ENCODE results near the gene EMP3. TPM values are rescaled to one million over a fixed set of nuclear protein-coding genes. Genes with fewer than 3 reads are reported as not detected.

The EMP3 gene
- total and polyA plus RNA-seq, 9 of the 15 experiments (the other 6 are each of a cell fraction or from before 2014, with no cell fraction given): 123 to 386 (median 296) TPM

DNA sequence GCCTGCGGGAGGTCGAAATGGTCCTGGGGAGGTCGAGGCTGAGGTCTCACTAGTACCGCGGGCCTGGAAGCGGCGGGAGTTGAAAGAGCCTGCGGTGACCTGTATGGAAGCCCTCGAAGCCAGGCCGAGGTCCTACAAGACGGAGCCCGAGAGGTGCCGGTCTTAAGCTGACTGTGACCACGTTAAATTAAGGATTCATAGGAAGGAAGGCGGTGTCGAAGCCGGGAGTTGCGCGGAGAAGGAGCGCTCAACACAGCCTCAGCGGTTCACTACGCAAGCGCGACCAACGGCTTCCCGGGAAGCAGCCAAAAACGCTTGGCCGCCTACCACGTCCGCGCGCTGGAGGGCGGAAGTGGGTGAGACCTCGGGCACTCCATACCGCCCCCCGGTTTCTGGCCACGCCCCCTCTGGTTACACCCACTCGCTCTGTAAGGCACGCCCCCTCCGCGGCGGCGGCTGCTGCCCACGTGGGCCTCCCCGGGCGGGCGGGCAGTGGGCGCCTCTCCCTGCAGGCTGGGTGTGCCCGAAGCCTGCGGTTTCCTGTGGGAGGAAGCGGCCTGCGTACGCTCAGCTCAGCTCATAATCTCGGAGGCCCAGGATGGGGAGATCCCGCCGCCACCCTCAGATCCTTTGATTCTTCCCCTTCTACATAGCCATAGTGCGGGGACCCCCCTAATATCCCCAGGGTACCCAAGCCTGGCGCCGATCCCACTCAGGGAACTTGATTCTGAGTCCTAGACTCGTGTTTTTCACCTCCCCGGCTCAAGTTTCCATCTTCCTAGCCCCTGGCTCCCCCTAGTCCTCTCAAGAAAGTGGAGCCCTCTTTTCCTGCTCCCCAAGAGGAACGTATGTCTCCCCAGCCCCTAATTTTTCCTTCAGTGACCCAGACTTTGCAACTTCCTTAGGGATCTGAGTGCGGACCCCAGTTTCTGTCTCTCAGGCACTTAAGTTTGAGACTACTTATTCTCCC is 3.4 kb upstream of the EMP3 start (continued):
- no peak for TF ChIP-seq BACH1 (tag; IDR thresholded peaks at IDR 0.05)
- TF ChIP-seq BRD4 (IDR thresholded peaks at IDR 0.05): peak; percentile 93
- TF ChIP-seq L3MBTL2 (IDR thresholded peaks at IDR 0.05): peak; percentile 89
- TF ChIP-seq BMI1 (IDR thresholded peaks at IDR 0.05; ENCODE audit: low read length): no peak
- TF ChIP-seq, protein P1, sequence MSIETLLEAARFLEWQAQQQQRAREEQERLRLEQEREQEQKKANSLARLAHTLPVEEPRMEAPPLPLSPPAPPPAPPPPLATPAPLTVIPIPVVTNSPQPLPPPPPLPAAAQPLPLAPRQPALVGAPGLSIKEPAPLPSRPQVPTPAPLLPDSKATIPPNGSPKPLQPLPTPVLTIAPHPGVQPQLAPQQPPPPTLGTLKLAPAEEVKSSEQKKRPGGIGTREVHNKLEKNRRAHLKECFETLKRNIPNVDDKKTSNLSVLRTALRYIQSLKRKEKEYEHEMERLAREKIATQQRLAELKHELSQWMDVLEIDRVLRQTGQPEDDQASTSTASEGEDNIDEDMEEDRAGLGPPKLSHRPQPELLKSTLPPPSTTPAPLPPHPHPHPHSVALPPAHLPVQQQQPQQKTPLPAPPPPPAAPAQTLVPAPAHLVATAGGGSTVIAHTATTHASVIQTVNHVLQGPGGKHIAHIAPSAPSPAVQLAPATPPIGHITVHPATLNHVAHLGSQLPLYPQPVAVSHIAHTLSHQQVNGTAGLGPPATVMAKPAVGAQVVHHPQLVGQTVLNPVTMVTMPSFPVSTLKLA (conservative IDR thresholded peaks at IDR 0.05): peak; percentile 98 to 99
- peak; percentile 58; the same call in 1 of the 2 replicates for TF ChIP-seq HCFC1 (IDR thresholded peaks at IDR 0.05; ENCODE audit: low read depth, low read length)
- TF ChIP-seq HDAC8 (tag; IDR thresholded peaks at IDR 0.05): no peak
- peak; percentile 100 for TF ChIP-seq EGR1 (conservative IDR thresholded peaks at IDR 0.05)
- TF ChIP-seq ZNF174 (CRISPR knock-in tag; IDR thresholded peaks at IDR 0.05): 0 out of 2 replicates have a peak, but pooled peaks have one; percentile 15
- TF ChIP-seq ZNF324 (CRISPR knock-in tag; IDR thresholded peaks at IDR 0.05): no peak
- peak; percentile 81 for TF ChIP-seq TEAD4 (IDR thresholded peaks at IDR 0.05; ENCODE audit: low read length)
- TF ChIP-seq TEAD4 (CRISPR knock-in tag; IDR thresholded peaks at IDR 0.05; ENCODE audit: borderline replicate concordance): no peak
- no peak for TF ChIP-seq ZNF408 (CRISPR knock-in tag; IDR thresholded peaks at IDR 0.05; ENCODE audit: low read depth)
- TF ChIP-seq, protein P2, sequence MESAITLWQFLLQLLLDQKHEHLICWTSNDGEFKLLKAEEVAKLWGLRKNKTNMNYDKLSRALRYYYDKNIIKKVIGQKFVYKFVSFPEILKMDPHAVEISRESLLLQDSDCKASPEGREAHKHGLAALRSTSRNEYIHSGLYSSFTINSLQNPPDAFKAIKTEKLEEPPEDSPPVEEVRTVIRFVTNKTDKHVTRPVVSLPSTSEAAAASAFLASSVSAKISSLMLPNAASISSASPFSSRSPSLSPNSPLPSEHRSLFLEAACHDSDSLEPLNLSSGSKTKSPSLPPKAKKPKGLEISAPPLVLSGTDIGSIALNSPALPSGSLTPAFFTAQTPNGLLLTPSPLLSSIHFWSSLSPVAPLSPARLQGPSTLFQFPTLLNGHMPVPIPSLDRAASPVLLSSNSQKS (CRISPR knock-in tag; IDR thresholded peaks at IDR 0.05): no peak
- peak; percentile 72 for TF ChIP-seq EP400 (IDR thresholded peaks at IDR 0.05)
- TF ChIP-seq, protein P3, sequence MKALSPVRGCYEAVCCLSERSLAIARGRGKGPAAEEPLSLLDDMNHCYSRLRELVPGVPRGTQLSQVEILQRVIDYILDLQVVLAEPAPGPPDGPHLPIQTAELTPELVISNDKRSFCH (CRISPR knock-in tag; IDR thresholded peaks at IDR 0.05): no peak
- TF ChIP-seq, protein P3 (tag; IDR thresholded peaks at IDR 0.05): peak; percentile 53
- no peak for TF ChIP-seq SIX5 (IDR thresholded peaks at IDR 0.05; ENCODE audit: borderline replicate concordance in 1 of 2, insufficient read depth in 1 of 2, low read depth in 1 of 2, low read length in 2 of 2)
- TF ChIP-seq, protein P4, sequence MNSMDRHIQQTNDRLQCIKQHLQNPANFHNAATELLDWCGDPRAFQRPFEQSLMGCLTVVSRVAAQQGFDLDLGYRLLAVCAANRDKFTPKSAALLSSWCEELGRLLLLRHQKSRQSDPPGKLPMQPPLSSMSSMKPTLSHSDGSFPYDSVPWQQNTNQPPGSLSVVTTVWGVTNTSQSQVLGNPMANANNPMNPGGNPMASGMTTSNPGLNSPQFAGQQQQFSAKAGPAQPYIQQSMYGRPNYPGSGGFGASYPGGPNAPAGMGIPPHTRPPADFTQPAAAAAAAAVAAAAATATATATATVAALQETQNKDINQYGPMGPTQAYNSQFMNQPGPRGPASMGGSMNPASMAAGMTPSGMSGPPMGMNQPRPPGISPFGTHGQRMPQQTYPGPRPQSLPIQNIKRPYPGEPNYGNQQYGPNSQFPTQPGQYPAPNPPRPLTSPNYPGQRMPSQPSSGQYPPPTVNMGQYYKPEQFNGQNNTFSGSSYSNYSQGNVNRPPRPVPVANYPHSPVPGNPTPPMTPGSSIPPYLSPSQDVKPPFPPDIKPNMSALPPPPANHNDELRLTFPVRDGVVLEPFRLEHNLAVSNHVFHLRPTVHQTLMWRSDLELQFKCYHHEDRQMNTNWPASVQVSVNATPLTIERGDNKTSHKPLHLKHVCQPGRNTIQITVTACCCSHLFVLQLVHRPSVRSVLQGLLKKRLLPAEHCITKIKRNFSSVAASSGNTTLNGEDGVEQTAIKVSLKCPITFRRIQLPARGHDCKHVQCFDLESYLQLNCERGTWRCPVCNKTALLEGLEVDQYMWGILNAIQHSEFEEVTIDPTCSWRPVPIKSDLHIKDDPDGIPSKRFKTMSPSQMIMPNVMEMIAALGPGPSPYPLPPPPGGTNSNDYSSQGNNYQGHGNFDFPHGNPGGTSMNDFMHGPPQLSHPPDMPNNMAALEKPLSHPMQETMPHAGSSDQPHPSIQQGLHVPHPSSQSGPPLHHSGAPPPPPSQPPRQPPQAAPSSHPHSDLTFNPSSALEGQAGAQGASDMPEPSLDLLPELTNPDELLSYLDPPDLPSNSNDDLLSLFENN (IDR thresholded peaks at IDR 0.05; ENCODE audit: low read depth in 2 of 2, low read length in 2 of 2): peak in 1 of 2 experiments; percentile 57; a peak in 2 of 4 replicates
- TF ChIP-seq ZNF764 (CRISPR knock-in tag; IDR thresholded peaks at IDR 0.05; ENCODE audit: low read depth): no peak

Measured in K562 (cell line).